ENCODE results near the gene PCDHA8.

DNA sequence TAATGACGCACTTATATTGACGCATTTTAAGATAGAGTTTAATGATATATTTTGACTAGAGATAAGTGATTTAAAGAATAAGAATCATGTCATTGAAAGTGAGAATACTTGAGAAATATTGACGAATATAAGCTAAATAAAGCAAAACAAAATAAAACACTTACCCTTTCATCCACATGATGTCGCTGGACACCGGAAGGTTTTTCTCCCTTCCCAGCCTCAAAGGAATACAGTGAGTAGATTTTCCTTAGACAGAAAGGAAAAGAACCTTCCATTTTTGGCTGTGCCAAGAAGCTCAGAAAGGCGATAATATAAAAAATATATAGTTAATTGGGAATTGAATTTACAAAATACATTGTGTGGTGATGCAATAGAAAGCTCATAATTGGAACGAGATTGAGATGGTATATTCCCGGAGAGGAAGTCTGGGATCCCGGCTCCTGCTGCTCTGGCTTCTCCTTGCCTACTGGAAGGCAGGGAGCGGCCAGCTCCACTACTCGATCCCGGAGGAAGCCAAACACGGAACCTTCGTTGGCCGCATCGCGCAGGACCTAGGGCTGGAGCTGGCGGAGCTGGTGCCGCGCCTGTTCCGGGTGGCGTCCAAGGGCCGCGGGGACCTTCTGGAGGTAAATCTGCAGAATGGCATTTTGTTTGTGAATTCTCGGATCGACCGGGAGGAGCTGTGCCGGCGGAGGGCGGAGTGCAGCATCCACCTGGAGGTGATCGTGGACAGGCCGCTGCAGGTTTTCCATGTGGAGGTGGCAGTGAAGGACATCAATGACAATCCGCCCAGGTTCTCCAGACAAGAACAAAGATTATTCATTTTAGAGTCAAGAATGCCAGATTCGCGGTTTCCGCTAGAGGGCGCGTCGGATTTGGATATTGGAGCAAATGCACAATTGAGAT lies 19.4 kb upstream of the PCDHA8 start, which contains the start of gene PCDHA5:
- TF ChIP-seq POLR2A (IDR thresholded peaks at IDR 0.05; ENCODE audit: extremely low read depth, insufficient read length) (no peak), MYC (IDR thresholded peaks at IDR 0.05; ENCODE audit: low read depth, low read length) (no peak)
- TF ChIP-seq, protein P1, sequence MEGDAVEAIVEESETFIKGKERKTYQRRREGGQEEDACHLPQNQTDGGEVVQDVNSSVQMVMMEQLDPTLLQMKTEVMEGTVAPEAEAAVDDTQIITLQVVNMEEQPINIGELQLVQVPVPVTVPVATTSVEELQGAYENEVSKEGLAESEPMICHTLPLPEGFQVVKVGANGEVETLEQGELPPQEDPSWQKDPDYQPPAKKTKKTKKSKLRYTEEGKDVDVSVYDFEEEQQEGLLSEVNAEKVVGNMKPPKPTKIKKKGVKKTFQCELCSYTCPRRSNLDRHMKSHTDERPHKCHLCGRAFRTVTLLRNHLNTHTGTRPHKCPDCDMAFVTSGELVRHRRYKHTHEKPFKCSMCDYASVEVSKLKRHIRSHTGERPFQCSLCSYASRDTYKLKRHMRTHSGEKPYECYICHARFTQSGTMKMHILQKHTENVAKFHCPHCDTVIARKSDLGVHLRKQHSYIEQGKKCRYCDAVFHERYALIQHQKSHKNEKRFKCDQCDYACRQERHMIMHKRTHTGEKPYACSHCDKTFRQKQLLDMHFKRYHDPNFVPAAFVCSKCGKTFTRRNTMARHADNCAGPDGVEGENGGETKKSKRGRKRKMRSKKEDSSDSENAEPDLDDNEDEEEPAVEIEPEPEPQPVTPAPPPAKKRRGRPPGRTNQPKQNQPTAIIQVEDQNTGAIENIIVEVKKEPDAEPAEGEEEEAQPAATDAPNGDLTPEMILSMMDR (IDR thresholded peaks at IDR 0.05; ENCODE audit: low read depth, low read length): peak; percentile 23
- TF ChIP-seq, protein P2, sequence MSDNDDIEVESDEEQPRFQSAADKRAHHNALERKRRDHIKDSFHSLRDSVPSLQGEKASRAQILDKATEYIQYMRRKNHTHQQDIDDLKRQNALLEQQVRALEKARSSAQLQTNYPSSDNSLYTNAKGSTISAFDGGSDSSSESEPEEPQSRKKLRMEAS (IDR thresholded peaks at IDR 0.05; ENCODE audit: low read depth, low read length): no peak
